ENCODE measurements around the gene CECR2.
A peak's percentile ranks its signal among the peaks of the same experiment; 100 is the strongest.

CECR2 gene

DNA sequence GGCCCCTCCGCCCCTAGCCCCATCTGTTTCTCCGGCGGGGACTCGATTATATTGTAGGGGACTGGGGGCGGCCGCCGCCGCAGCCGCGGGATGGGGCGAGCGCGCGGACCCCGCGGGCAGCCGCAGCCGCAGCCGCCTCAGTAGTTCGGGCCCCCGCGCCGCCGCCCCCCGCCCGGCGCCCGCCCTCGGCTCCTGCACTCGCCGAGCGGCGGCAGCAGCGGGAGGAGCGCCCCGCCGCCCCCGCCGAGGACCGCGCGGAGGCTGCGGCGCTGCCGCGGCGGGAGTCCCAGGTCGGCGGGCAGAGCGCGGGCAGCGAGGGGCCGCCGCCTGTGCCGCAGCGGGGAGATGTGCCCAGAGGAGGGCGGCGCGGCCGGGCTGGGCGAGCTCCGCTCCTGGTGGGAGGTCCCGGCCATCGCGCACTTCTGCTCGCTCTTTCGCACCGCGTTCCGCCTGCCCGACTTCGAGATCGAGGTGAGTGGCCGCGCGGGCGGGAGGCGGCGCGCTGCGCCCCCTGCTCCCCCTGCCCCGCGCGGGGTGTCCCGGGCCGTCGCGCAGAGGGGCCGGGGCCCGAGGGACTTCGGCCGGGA is at the start of gene CECR2:
CECR2 (plus strand) TSS at position 22 of the 587 bp plus-strand sequence; CDS start at position 346, 324 bp downstream.
- Histone ChIP-seq H3K4me3 (peak within 1 kb of the TSS; percentile 96), H3K36me3 (ENCODE audit: insufficient read depth, low read length) (no peaks in the 10 kb centered on the region), H3K9ac (ENCODE audit: insufficient read length) (peak within 1 kb of the TSS; percentile 77), H3K9me3 (ENCODE audit: low read depth, low read length) (no peaks in the 10 kb centered on the region), H3K27ac (peak within 1 kb of the TSS; percentile 42; the same call in 1 of the 2 replicates)
- no peak for DNase-seq (ENCODE audit: low read depth, low spot score)
- TF ChIP-seq EZH2 (IDR thresholded peaks at IDR 0.05), result no peak
- TF ChIP-seq FOXP2 (optimal IDR thresholded peaks at IDR 0.05; ENCODE audit: control extremely low read depth, extremely low read length, insufficient read depth), result no peak
- no peak for TF ChIP-seq POLR2AphosphoS5 (IDR thresholded peaks at IDR 0.05; ENCODE audit: borderline replicate concordance, low read depth, low read length)

GRCh38 chr22:17319546-17319945 is 49.7 kb upstream of the CECR2 start:
- Histone ChIP-seq H3K4me3 (no peak overlapping the region), H3K36me3 (ENCODE audit: insufficient read depth, low read length) (no peaks in the 10 kb centered on the region), H3K9ac (ENCODE audit: insufficient read length) (no peak overlapping the region), H3K27ac (no peak overlapping the region), H3K9me3 (ENCODE audit: low read depth, low read length) (no peaks in the 10 kb centered on the region)
- DNase-seq (ENCODE audit: low read depth, low spot score), result no peak
- TF ChIP-seq POLR2AphosphoS5 (IDR thresholded peaks at IDR 0.05; ENCODE audit: borderline replicate concordance, low read depth, low read length), result no peak
- TF ChIP-seq FOXP2 (optimal IDR thresholded peaks at IDR 0.05; ENCODE audit: control extremely low read depth, extremely low read length, insufficient read depth), result no peak
- no peak for TF ChIP-seq EZH2 (IDR thresholded peaks at IDR 0.05)

DNA sequence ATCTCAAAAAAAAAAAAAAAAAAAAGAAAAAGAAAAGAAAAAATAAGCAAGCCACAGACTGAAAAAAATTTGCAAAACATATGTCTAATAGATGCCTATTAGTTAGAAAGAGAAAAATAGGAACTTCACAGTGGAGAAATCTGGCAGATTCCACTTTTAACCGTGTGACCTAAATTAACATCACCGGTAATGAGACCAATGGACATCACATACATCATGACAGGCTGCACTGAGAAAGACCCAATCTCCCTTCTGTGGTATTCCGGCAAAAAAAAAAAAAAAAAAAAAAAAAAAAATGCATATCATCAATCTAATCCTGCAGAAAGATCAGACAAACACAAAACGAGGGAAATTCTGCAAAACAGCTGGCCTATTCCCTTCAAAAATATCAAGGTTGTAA is 46.7 kb upstream of the CECR2 start:
- DNase-seq (ENCODE audit: low read depth, low spot score), result no peak
- Histone ChIP-seq H3K9me3 (ENCODE audit: low read depth, low read length) (no peaks in the 10 kb centered on the region), H3K27ac (no peak overlapping the region), H3K4me3 (no peak overlapping the region), H3K9ac (ENCODE audit: insufficient read length) (no peak overlapping the region), H3K36me3 (ENCODE audit: insufficient read depth, low read length) (no peaks in the 10 kb centered on the region)
- TF ChIP-seq EZH2 (IDR thresholded peaks at IDR 0.05), result no peak
- TF ChIP-seq FOXP2 (optimal IDR thresholded peaks at IDR 0.05; ENCODE audit: control extremely low read depth, extremely low read length, insufficient read depth), result no peak
- TF ChIP-seq POLR2AphosphoS5 (IDR thresholded peaks at IDR 0.05; ENCODE audit: borderline replicate concordance, low read depth, low read length), result no peak

- no peak overlapping the region for H3K4me3 ChIP-seq
- no peak overlapping the region for H3K9ac ChIP-seq (ENCODE audit: insufficient read length)
- DNase-seq (ENCODE audit: low read depth, low spot score), result no peak
- H3K27ac ChIP-seq, result no peak overlapping the region
- no peak for TF ChIP-seq FOXP2 (optimal IDR thresholded peaks at IDR 0.05; ENCODE audit: control extremely low read depth, extremely low read length, insufficient read depth)
- TF ChIP-seq EZH2 (IDR thresholded peaks at IDR 0.05), result no peak
- no peak for TF ChIP-seq POLR2AphosphoS5 (IDR thresholded peaks at IDR 0.05; ENCODE audit: borderline replicate concordance, low read depth, low read length)
- H3K9me3 ChIP-seq (ENCODE audit: low read depth, low read length), result no peaks in the 10 kb centered on the region
- H3K36me3 ChIP-seq (ENCODE audit: insufficient read depth, low read length), result no peaks in the 10 kb centered on the region
These were observed 37.6 kb upstream of the CECR2 start for GRCh38 chr22:17331690-17332089.

DNA sequence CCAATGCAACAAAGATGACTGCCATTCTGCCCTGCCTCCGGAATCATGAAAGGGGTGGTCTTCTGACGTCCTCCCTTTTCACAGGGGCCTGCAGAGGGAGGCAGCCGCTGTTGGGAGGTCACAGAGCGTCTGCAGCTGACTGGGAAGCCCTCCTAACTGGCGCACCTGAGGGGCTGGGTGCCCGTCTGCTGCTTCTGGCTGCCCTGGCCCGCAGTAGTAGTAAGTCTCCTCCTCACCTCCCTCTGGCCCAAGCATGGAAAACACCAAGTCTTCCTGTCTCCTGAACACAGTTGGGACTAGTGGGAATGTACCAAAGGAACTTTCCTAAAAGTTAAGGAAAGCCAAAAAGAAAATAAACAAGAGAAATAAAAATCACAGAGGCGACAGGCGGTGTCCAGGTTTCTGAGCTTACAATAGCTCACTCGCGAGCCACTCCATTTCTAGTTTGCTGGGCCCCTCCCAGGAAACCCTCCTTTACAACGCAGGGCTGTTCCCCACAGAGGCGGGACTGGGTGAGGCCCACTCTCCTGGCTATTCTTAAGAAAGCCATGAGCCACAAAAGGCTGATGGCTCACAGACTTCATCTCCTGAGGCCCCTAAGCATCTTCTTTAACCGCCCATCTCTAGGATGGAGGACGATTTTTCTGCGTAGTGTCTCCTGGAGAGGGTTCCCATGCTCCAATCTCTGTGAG is 37.0 kb upstream of the CECR2 start:
- H3K9ac ChIP-seq (ENCODE audit: insufficient read length), result no peak overlapping the region
- no peaks in the 10 kb centered on the region for H3K36me3 ChIP-seq (ENCODE audit: insufficient read depth, low read length)
- H3K4me3 ChIP-seq, result no peak overlapping the region
- no peaks in the 10 kb centered on the region for H3K9me3 ChIP-seq (ENCODE audit: low read depth, low read length)
- no peak overlapping the region for H3K27ac ChIP-seq
- TF ChIP-seq EZH2 (IDR thresholded peaks at IDR 0.05) (no peak), FOXP2 (optimal IDR thresholded peaks at IDR 0.05; ENCODE audit: control extremely low read depth, extremely low read length, insufficient read depth) (no peak), POLR2AphosphoS5 (IDR thresholded peaks at IDR 0.05; ENCODE audit: borderline replicate concordance, low read depth, low read length) (no peak)
- DNase-seq (ENCODE audit: low read depth, low spot score), result no peak

GRCh38 chr22:17334059-17334458 is 35.2 kb upstream of the CECR2 start:
- no peak overlapping the region for H3K27ac ChIP-seq
- no peak for TF ChIP-seq FOXP2 (optimal IDR thresholded peaks at IDR 0.05; ENCODE audit: control extremely low read depth, extremely low read length, insufficient read depth)
- no peak for TF ChIP-seq EZH2 (IDR thresholded peaks at IDR 0.05)
- TF ChIP-seq POLR2AphosphoS5 (IDR thresholded peaks at IDR 0.05; ENCODE audit: borderline replicate concordance, low read depth, low read length), result no peak
- H3K4me3 ChIP-seq, result no peak overlapping the region
- H3K36me3 ChIP-seq (ENCODE audit: insufficient read depth, low read length), result no peaks in the 10 kb centered on the region
- no peak overlapping the region for H3K9ac ChIP-seq (ENCODE audit: insufficient read length)
- H3K9me3 ChIP-seq (ENCODE audit: low read depth, low read length), result no peaks in the 10 kb centered on the region
- no peak for DNase-seq (ENCODE audit: low read depth, low spot score)

GRCh38 chr22:17334983-17335382 is 34.3 kb upstream of the CECR2 start:
- H3K27ac ChIP-seq, result no peak overlapping the region
- no peak overlapping the region for H3K4me3 ChIP-seq
- no peak for TF ChIP-seq POLR2AphosphoS5 (IDR thresholded peaks at IDR 0.05; ENCODE audit: borderline replicate concordance, low read depth, low read length)
- no peak for TF ChIP-seq EZH2 (IDR thresholded peaks at IDR 0.05)
- TF ChIP-seq FOXP2 (optimal IDR thresholded peaks at IDR 0.05; ENCODE audit: control extremely low read depth, extremely low read length, insufficient read depth), result no peak

DNA sequence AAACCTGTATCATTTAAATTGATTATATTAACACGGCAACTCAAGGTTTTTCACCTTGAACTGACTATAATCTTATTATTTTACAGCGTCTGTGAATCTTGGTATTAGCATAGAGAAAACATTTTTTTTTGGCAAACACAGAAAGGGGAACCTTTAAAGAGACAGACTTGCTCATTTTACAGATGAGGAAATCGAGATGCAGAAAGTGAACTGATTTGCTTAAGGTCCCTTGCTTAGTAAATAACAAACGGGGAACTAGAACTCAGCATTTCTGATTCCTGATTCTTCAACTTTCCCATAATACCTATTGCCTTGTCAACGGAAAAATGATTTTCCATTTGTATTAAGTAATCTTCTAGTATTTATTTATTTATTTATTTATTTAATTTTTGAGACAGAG is 33.2 kb upstream of the CECR2 start:
- Histone ChIP-seq H3K9ac (ENCODE audit: insufficient read length) (no peak overlapping the region), H3K4me3 (no peak overlapping the region), H3K9me3 (ENCODE audit: low read depth, low read length) (no peaks in the 10 kb centered on the region), H3K27ac (no peak overlapping the region), H3K36me3 (ENCODE audit: insufficient read depth, low read length) (no peaks in the 10 kb centered on the region)
- TF ChIP-seq EZH2 (IDR thresholded peaks at IDR 0.05) (no peak), FOXP2 (optimal IDR thresholded peaks at IDR 0.05; ENCODE audit: control extremely low read depth, extremely low read length, insufficient read depth) (no peak), POLR2AphosphoS5 (IDR thresholded peaks at IDR 0.05; ENCODE audit: borderline replicate concordance, low read depth, low read length) (no peak)
- DNase-seq (ENCODE audit: low read depth, low spot score), result no peak

More at GRCh38 chr22:17334983-17335382, 34.3 kb upstream of the CECR2 start:
- no peak for DNase-seq (ENCODE audit: low read depth, low spot score)
- Histone ChIP-seq H3K9me3 (ENCODE audit: low read depth, low read length) (no peaks in the 10 kb centered on the region), H3K9ac (ENCODE audit: insufficient read length) (no peak overlapping the region), H3K36me3 (ENCODE audit: insufficient read depth, low read length) (no peaks in the 10 kb centered on the region)

Measured in SK-N-MC (cell line).